OCI-LY7 (cell line): ENCODE data around the gene SPX. TPM values are rescaled to one million over a fixed set of nuclear protein-coding genes. Genes with fewer than 3 reads are reported as not detected.

ENCODE experiments used
- BruUV-seq: library from RNA; stranded (reverse); fragments of 400-500 nt; replicated peaks from 2 replicates; lab custom pipeline; 2021; lab: Mats Ljungman, UMichigan
- CTCF ChIA-PET: fragments of 300-600 bp; sonication (Branson Sonifier 250); formaldehyde crosslinking; loops from one replicate; lab custom pipeline; 2022; ENCODE audit warnings: antibody characterized with exemption; ENCODE audit not compliant: unreplicated experiment; lab: Charles Lee
- POLR2A ChIA-PET: fragments of 300-600 bp; sonication (Branson Sonifier 250); formaldehyde crosslinking; loops from one replicate; lab custom pipeline; 2022; ENCODE audit warnings: antibody characterized with exemption; lab: Charles Lee
- DNase-seq: peaks from one replicate; pipeline ENCODE4 v3.0.0-alpha.2; 2015; ENCODE audit warnings: low spot score
- H2AFZ ChIP-seq: fragments of 200-600 bp; sonication (generic), shearing (Covaris generic); 2 replicates; pipeline ENCODE4 v1.6.1; 2014; ENCODE audit warnings: mild to moderate bottlenecking, antibody characterized with exemption, low read length, moderate library complexity
- H3K27ac ChIP-seq: fragments of 200-600 bp; sonication (generic); 2 replicates; pipeline ENCODE4 v1.5.1; 2014; ENCODE audit warnings: mixed run types, low read depth, mild to moderate bottlenecking, moderate library complexity, low read length, inconsistent platforms; ENCODE audit not compliant: poor library complexity, severe bottlenecking
- H3K36me3 ChIP-seq: fragments of 200-600 bp; sonication (generic); 2 replicates; pipeline ENCODE4 v1.6.1; 2014; ENCODE audit warnings: mild to moderate bottlenecking, antibody characterized with exemption, low read length, moderate library complexity, mixed read lengths; ENCODE audit not compliant: insufficient read depth
- H3K4me1 ChIP-seq: fragments of 200-600 bp; sonication (generic); 2 replicates; pipeline ENCODE4 v1.5.1; 2014; ENCODE audit warnings: mild to moderate bottlenecking, low read length; ENCODE audit not compliant: insufficient read depth, poor library complexity, severe bottlenecking
- H3K4me2 ChIP-seq: fragments of 200-600 bp; sonication (generic); 2 replicates; pipeline ENCODE4 v1.6.1; 2014; ENCODE audit warnings: mild to moderate bottlenecking, low read length
- H3K4me3 ChIP-seq: fragments of 200-600 bp; sonication (generic); 2 replicates; pipeline ENCODE4 v1.5.1; 2014; ENCODE audit warnings: mild to moderate bottlenecking, low read depth, low read length; ENCODE audit not compliant: poor library complexity, severe bottlenecking
- H3K79me2 ChIP-seq: fragments of 200-600 bp; sonication (generic); 2 replicates; pipeline ENCODE4 v1.6.1; 2016; ENCODE audit warnings: low read depth, mild to moderate bottlenecking, low read length, moderate library complexity, mixed read lengths; ENCODE audit not compliant: insufficient read depth
- H3K9me2 ChIP-seq: fragments of 200-600 bp; sonication (generic); 2 replicates; pipeline ENCODE4 v1.6.1; 2016; ENCODE audit warnings: mild to moderate bottlenecking, low read length, mixed read lengths; ENCODE audit not compliant: insufficient read depth
- H3K9me3 ChIP-seq: fragments of 200-600 bp; sonication (generic); 2 replicates; pipeline ENCODE4 v1.6.1; 2014; ENCODE audit warnings: mild to moderate bottlenecking, mixed run types, low read length, mixed read lengths
- H4K20me1 ChIP-seq: fragments of 200-600 bp; sonication (generic); 2 replicates; pipeline ENCODE4 v1.6.1; 2014; ENCODE audit warnings: mild to moderate bottlenecking, antibody characterized with exemption, low read length, moderate library complexity, mixed read lengths; ENCODE audit not compliant: insufficient read depth
- EZH2phosphoT487 ChIP-seq: fragments of 200-600 bp; sonication (generic); IDR thresholded peaks from 2 replicates; pipeline ENCODE4 v1.6.1; 2018; ENCODE audit warnings: low read depth, borderline replicate concordance, mild to moderate bottlenecking, mixed run types, antibody characterized with exemption, low read length, moderate library complexity, mixed read lengths
- intact Hi-C: fragments of 100-400 bp; cut with micrococcal nuclease; formaldehyde crosslinking; loops from one replicate; pipeline ENCODE4 v1.10.0; 2022; ENCODE audit not compliant: unreplicated experiment
- total RNA-seq, 2 experiments: library from RNA; depleted of rRNA in 1 of 2; stranded (reverse); fragments of >200 nt in 1 of 2; shearing (Covaris generic) in 1 of 2; gene quantifications; 2 replicates each; pipeline ENCODE4 v1.2.3, GENCODE V29; 2014 to 2022
- TF ChIP-seq, protein P1 (sequence below): fragments of 200-600 bp; sonication (generic); conservative IDR thresholded peaks from 2 replicates; pipeline ENCODE4 v1.5.1; 2014; ENCODE audit warnings: mild to moderate bottlenecking, antibody characterized with exemption, low read length, moderate library complexity, mixed read lengths

Gene SPX
- total RNA-seq, 2 experiments from 2014 or later: 0.35 to 1.2 TPM

DNA sequence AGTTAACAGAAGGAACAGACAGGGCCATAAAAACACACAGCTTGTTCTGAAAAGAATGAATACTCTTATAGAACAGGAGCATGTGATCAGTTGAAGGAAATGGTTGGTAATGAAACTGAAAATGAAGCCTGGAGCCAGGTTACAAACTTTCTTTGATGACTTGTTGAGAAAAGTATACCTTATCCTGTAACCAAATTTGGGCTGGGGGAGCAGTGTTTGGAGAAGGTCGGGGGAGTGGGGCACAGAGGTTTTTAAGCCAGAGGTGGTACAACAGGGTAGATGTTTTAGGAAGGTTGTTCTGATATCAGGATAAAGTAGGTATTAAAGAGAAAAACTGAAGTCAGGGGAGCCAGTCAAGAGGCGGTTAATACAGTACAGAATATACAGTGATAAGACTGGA lies 16.3 kb upstream of the SPX start:
- DNase-seq: no peak
- Histone ChIP-seq H3K27ac (no peak overlapping the region), H3K36me3 (peaks cover 70% of the 10 kb centered on the region), H3K4me2 (no peak overlapping the region), H3K9me3 (no peaks in the 10 kb centered on the region), H4K20me1 (peaks cover 4% of the 10 kb centered on the region; the same call in 1 of the 2 replicates), H3K4me3 (no peak overlapping the region), H3K4me1 (no peaks in the 10 kb centered on the region), H3K9me2 (no peaks in the 10 kb centered on the region), H2AFZ (no peak overlapping the region), H3K79me2 (peaks cover 30% of the 10 kb centered on the region)
- ChIA-PET POLR2A (interaction anchor here (1.5 to 1.7 kb wide), 2 partner anchors 10 kb away, joined by 4 to 6 read pairs; no protein-coding TSS in a partner anchor), CTCF (no interaction called here)
- no peak for TF ChIP-seq EZH2phosphoT487
- TF ChIP-seq, protein P1, sequence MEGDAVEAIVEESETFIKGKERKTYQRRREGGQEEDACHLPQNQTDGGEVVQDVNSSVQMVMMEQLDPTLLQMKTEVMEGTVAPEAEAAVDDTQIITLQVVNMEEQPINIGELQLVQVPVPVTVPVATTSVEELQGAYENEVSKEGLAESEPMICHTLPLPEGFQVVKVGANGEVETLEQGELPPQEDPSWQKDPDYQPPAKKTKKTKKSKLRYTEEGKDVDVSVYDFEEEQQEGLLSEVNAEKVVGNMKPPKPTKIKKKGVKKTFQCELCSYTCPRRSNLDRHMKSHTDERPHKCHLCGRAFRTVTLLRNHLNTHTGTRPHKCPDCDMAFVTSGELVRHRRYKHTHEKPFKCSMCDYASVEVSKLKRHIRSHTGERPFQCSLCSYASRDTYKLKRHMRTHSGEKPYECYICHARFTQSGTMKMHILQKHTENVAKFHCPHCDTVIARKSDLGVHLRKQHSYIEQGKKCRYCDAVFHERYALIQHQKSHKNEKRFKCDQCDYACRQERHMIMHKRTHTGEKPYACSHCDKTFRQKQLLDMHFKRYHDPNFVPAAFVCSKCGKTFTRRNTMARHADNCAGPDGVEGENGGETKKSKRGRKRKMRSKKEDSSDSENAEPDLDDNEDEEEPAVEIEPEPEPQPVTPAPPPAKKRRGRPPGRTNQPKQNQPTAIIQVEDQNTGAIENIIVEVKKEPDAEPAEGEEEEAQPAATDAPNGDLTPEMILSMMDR: no peak
- intact Hi-C loops: no loop called here
- no TSS peak for BruUV-seq

DNA sequence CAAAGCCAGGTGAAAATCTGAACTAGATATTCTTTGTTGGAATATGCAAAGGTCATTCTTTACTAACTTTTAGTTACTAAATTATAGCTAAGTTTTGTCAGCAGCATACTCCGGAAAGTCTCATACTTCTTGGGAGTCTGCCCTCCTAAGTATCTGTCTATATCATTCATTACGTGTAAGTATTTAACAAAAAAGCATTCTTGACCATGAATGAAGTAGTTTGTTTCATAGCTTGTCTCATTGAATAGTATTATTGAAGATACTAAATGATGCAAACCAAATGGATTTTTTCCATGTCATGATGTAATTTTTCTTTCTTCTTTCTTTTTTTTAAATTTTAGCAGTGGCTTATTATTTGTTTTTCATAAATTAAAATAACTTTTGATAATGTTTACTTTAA lies 9.8 kb upstream of the SPX start:
- Histone ChIP-seq H2AFZ (no peak overlapping the region), H3K79me2 (no peaks in the 10 kb centered on the region), H3K9me2 (no peaks in the 10 kb centered on the region), H3K36me3 (peaks cover 54% of the 10 kb centered on the region), H3K27ac (no peak overlapping the region), H3K4me3 (no peak overlapping the region), H4K20me1 (no peaks in the 10 kb centered on the region), H3K9me3 (no peaks in the 10 kb centered on the region), H3K4me2 (no peak overlapping the region), H3K4me1 (no peaks in the 10 kb centered on the region)
- CTCF ChIA-PET: no interaction called here
- POLR2A ChIA-PET: interaction anchor here (0.5 to 1.2 kb wide), 6 partner anchors 8 to 1869 kb away, joined by 3 to 5 read pairs (median 4); partner anchors contain the start of gene SPX
- DNase-seq: no peak
- intact Hi-C loops: no loop called here
- TF ChIP-seq EZH2phosphoT487: no peak
- TF ChIP-seq, protein P1: no peak
- BruUV-seq: no TSS peak

DNA sequence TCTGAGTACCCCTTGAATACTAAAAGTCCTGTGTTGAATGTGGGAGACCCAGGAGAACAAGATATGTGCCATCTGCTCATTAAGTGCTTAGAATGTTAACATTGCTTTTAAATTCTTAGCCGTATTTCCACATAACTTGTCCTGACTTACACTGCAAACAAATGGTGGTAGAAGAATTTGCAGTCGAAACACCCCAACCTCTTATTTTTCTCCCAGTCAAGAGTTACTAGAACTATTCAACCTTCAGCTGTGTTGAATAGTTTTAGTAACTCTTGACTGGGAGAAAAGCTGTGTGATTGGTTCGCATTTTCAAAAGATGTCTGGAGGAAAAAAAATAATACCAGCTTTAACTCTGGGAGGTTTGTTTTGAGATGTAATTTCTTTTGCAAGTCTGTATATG lies 7.6 kb upstream of the SPX start:
- Histone ChIP-seq H4K20me1 (no peaks in the 10 kb centered on the region), H2AFZ (no peak overlapping the region), H3K4me2 (no peak overlapping the region), H3K9me3 (no peaks in the 10 kb centered on the region), H3K27ac (no peak overlapping the region), H3K79me2 (no peaks in the 10 kb centered on the region), H3K9me2 (no peaks in the 10 kb centered on the region), H3K4me3 (no peak overlapping the region), H3K36me3 (peaks cover 34% of the 10 kb centered on the region), H3K4me1 (no peaks in the 10 kb centered on the region)
- no TSS peak for BruUV-seq
- CTCF ChIA-PET: no interaction called here
- intact Hi-C loops: no loop called here
- no peak for DNase-seq
- TF ChIP-seq, protein P1: no peak
- TF ChIP-seq EZH2phosphoT487: no peak
- POLR2A ChIA-PET: interaction anchor here (0.7 to 1.9 kb wide), 2 partner anchors 8 to 133 kb away, joined by 3 to 6 read pairs; no protein-coding TSS in a partner anchor
